ENCODE measurements around the gene GPX2. TPM values are rescaled to one million over a fixed set of nuclear protein-coding genes. Genes with fewer than 3 reads are reported as not detected.

Gene GPX2
- total RNA-seq, 2 donors from 2014 or later = 172 to 672 TPM

DNA sequence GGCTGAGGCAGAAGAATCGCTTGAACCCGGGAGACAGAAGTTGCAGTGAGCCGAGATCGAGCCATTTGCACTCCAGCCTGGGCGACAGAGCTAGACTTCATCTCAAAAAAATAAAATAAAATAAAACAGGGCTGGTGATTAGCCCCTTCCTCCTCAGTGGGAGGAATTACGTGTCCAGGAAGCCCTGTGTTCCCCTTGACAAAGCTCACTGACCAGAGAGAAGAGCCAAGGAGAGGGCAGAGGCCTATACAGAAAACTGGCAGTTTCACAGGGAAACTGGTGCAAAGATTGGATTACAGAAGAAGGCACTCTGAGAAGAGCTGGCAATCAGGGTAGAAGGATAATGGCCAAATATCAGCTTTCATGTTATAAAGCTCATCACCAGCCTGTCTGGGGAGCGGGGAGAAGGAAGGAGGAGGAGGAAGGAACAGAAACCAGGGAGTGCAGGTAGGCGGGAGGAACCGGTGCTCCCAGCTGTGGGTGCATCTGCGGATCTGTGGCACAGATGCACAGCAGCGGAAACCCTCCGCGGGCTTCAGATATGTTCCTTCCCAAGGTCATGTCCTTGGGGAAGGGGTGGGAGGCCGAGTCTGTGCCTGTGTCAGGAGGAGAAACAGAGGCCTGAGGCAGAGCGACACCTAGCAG is 22.9 kb upstream of the GPX2 start:
- ATAC-seq (no peak), DNase-seq (no peak)
- intact Hi-C loops (cut with DNase I, micrococcal nuclease) = no loop called here

DNA sequence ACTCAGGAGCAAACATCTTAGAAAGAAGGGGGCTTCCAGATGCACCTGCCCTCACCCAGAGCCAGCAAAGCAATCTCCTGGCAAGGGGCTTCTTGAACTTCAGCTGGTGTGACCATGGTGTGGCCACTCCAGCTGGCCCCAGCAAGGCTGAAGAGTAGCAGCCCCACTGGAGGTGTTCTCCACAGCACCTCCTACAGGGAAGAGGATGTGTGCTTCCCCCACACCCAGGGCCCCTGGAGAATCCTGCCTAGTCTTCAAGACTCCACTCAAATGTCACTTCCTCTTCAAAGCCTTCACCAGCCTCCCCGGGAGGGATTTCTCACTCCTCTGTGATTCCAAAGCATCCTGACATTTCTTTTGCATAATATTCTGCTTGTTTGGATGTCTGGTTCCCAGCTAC is 21.1 kb upstream of the GPX2 start:
- no peak for ATAC-seq
- intact Hi-C loops (cut with DNase I, micrococcal nuclease) = no loop called here

GRCh38 chr14:64960762-64961276 is 18.3 kb upstream of the GPX2 start:
- intact Hi-C loops (cut with DNase I, micrococcal nuclease) = no loop called here
- peak; percentile 61 for ATAC-seq

More for the DNA sequence above, 21.1 kb upstream of the GPX2 start:
- DNase-seq = no peak

GRCh38 chr14:64958743-64959142 is 16.2 kb upstream of the GPX2 start:
- no peak for DNase-seq
- intact Hi-C loops (cut with DNase I, micrococcal nuclease) = no loop called here
- ATAC-seq = no peak

More at GRCh38 chr14:64960762-64961276, 18.3 kb upstream of the GPX2 start:
- no peak for DNase-seq

GRCh38 chr14:64958201-64958600 is 15.7 kb upstream of the GPX2 start:
- intact Hi-C loops (cut with DNase I, micrococcal nuclease) = no loop called here
- ATAC-seq = no peak
- DNase-seq = no peak

DNA sequence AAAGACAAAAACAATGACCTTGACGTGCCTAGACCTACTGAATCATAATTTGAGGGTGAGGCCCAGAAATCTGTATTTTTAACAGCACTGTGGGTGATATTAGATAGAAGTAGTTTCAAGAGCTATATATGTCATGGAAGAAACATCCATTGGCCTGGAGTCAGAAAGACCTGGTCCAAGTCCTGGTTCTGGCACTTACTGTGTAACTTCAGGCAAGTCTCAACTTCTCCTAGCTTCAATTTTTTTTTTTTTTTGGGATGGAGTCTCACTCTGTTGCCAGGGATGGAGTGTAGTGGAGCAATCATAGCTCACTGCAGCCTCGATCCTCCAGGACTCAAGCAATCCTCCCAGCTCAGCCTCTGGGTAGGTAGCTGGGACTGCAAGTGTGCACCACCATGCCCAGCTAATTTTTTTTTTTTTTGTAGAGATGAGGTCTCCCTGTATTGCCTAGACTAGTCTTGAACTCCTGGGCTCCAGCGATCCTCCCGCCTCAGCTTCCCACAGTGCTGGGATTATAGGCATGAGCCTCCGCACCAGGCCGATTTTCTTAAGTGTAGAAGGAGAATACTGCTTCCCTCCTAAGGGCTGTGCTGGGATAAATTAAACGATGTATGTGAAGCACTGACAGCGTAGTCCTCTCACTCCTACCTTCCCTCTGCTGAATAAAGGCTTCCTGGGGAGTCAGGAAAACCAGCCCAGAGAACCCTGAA is 14.3 kb upstream of the GPX2 start:
- DNase-seq = no peak
- no peak for ATAC-seq
- intact Hi-C loops (cut with DNase I, micrococcal nuclease) = no loop called here

- ATAC-seq (no peak), DNase-seq (no peak)
- intact Hi-C loops (cut with DNase I, micrococcal nuclease) = no loop called here
Measured at GRCh38 chr14:64955297-64955696, 12.8 kb upstream of the GPX2 start.

- intact Hi-C loops (cut with DNase I, micrococcal nuclease) = no loop called here
- DNase-seq = no peak
- no peak for ATAC-seq
Measured at GRCh38 chr14:64954491-64955240, 12.1 kb upstream of the GPX2 start.

- ATAC-seq = no peak
- intact Hi-C loops (cut with DNase I, micrococcal nuclease) = no loop called here
- DNase-seq = no peak
Measured at GRCh38 chr14:64953661-64954060, 11.1 kb upstream of the GPX2 start.

DNA sequence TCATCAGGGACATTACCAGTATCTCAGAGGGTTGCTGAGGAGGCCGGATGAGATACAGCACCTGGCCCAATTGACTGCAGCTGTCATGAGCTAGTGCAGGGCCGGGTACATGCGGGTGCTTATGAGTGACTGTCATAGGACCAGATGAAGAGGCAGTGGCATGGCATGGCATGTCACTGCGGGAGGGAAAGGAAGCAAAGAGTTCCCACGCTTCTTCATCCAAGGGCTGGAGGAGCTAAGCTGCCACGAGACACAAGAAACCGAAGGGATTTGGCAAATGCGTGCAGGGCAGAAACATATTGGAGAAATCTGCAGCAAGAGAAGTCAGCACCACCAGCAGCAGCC is 10.7 kb upstream of the GPX2 start:
- ATAC-seq (no peak), DNase-seq (no peak)
- intact Hi-C loops (cut with DNase I, micrococcal nuclease) = no loop called here

GRCh38 chr14:64952598-64953309 is 10.2 kb upstream of the GPX2 start:
- DNase-seq (no peak), ATAC-seq (no peak)
- intact Hi-C loops (cut with DNase I, micrococcal nuclease) = no loop called here

DNA sequence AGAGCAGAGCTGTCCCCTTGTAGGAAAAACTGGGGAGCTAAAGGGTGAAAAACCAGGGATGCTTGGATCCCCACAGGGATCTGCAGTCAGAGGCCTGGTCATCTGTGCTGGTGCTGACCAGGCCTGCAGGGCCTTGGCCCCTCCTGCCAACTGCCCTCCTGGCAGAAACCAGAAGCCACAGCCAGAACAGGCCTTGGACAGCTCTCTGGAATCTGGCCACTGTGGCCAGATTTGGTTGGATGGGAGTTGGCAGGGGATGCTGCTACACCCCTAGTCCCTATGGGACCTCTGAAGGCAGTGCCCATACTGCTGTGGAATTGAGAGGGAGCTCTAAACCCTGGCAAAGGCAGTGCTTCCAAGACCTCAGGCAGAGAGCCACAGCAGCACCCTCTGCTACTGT is 9.2 kb upstream of the GPX2 start:
- intact Hi-C loops (cut with DNase I, micrococcal nuclease) = no loop called here
- ATAC-seq (no peak), DNase-seq (no peak)

- ATAC-seq (no peak), DNase-seq (no peak)
- intact Hi-C loops (cut with DNase I, micrococcal nuclease) = no loop called here
Measured at GRCh38 chr14:64951291-64951690, 8.7 kb upstream of the GPX2 start.

GRCh38 chr14:64950889-64951288 is 8.3 kb upstream of the GPX2 start:
- ATAC-seq = no peak
- intact Hi-C loops (cut with DNase I, micrococcal nuclease) = no loop called here
- no peak for DNase-seq

- DNase-seq (no peak), ATAC-seq (no peak)
- intact Hi-C loops (cut with DNase I, micrococcal nuclease) = no loop called here
Measured at GRCh38 chr14:64948612-64949210, 6.2 kb upstream of the GPX2 start.

GRCh38 chr14:64947710-64948611 is 5.4 kb upstream of the GPX2 start:
- intact Hi-C loops (cut with DNase I, micrococcal nuclease) = no loop called here
- DNase-seq = no peak
- no peak for ATAC-seq

DNA sequence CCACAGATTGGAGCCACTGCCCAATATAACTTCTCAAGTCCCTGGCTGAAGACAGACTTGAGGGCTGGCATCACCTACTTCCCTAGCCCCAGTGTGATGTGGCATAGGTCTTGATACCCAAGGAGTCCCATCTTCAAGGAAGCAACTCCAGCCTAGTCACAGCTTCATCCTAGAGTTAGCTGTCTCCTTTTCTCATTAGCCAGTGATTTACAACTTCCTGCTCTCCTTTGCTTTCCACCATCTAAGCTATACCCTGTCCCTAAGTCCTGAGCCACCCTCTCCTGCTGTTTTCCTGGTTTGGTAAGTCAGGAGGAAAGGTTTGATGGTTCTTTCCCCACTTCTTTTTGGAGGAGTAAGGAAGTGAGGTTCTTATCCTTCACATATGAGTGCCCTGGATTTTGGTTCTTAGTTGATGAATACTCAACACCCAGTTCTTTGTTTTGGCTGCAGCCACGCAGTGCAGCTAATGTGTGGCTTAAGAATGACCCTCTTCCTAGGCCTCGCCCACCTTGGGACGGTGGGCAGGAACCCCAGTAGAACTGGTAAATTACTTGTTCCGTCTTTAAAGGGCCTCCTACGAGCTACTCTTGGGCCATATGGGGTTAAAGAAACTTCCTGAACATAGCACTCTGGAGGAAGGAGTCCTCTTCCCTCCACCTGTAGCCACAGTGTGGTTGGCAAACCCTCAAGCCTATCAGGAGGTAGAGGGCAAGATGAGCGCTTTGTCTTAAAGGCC is 3.9 kb upstream of the GPX2 start:
- DNase-seq = no peak

More for the DNA sequence above, 3.9 kb upstream of the GPX2 start:
- intact Hi-C loops (cut with DNase I, micrococcal nuclease) = no loop called here
- ATAC-seq = no peak

All from left colon (tissue), 2 donors.